CD4-positive, CD25-positive, alpha-beta regulatory T cell (primary cell): ENCODE results near the gene LSM3. TPM values are rescaled to one million over a fixed set of nuclear protein-coding genes. Genes with fewer than 3 reads are reported as not detected.
"Not testable (repeated sequence)": the region's sequence is repeated elsewhere in the genome, so short reads cannot be mapped to it uniquely, and the experiment has no call there.

Experiments used
- ATAC-seq, 2 donors: fragments of 150-1000 bp; cut with Tn5 transposase; one replicate each; pipeline ENCODE4 v1.10.0; 2021; ENCODE audit warnings: low read depth in 2 of 2, moderate number of reproducible peaks in 2 of 2, moderate library complexity in 1 of 2
- DNase-seq, 3 donors: peaks; one replicate each; pipeline versions ENCODE4 v3.0.0 to v3.0.0-alpha.2; 2012 to 2022; ENCODE audit warnings: mixed read lengths in 1 of 3
- H3K27ac ChIP-seq: one replicate; pipeline ENCODE4 v1.7.0; 2013; ENCODE audit warnings: mild to moderate bottlenecking, low read length; ENCODE audit not compliant: insufficient read depth, poor library complexity, severe bottlenecking
- H3K27me3 ChIP-seq: one replicate; pipeline ENCODE4 v1.7.0; 2013; ENCODE audit warnings: low read length; ENCODE audit not compliant: control insufficient read depth, insufficient read depth
- H3K36me3 ChIP-seq: one replicate; pipeline ENCODE4 v1.7.0; 2013; ENCODE audit warnings: mild to moderate bottlenecking, low read length, moderate library complexity; ENCODE audit not compliant: control insufficient read depth, insufficient read depth
- H3K4me1 ChIP-seq: 2 replicates; pipeline ENCODE4 v1.7.0; 2013; ENCODE audit warnings: mild to moderate bottlenecking, low read length; ENCODE audit not compliant: insufficient read depth, control insufficient read depth, poor library complexity, severe bottlenecking
- H3K4me3 ChIP-seq: one replicate; pipeline ENCODE4 v1.7.0; 2013; ENCODE audit warnings: low read depth, mild to moderate bottlenecking, low read length, moderate library complexity
- H3K9me3 ChIP-seq, 2 experiments: 1 replicate in 1 of 2; 2 replicates in 1 of 2; pipeline ENCODE4 v1.7.0; 2013; ENCODE audit warnings: low read length in 2 of 2, mild to moderate bottlenecking in 1 of 2, moderate library complexity in 1 of 2; ENCODE audit not compliant: control insufficient read depth in 2 of 2
- H3K27ac Mint-ChIP-seq, 3 donors: one replicate each; pipeline ENCODE4 v1.8.0; 2020 to 2022; ENCODE audit warnings: mild to moderate bottlenecking in 3 of 3, mixed read lengths in 3 of 3, moderate library complexity in 2 of 3
- H3K27me3 Mint-ChIP-seq: one replicate; pipeline ENCODE4 v1.8.0; 2022; ENCODE audit warnings: mild to moderate bottlenecking, mixed read lengths
- H3K36me3 Mint-ChIP-seq: one replicate; pipeline ENCODE4 v1.8.0; 2020; ENCODE audit warnings: mixed read lengths
- H3K4me1 Mint-ChIP-seq, 4 donors: one replicate each; pipeline ENCODE4 v1.8.0; 2020 to 2022; ENCODE audit warnings: mixed read lengths in 4 of 4, mild to moderate bottlenecking in 1 of 4
- H3K4me3 Mint-ChIP-seq, 4 donors: one replicate each; pipeline ENCODE4 v1.8.0; 2020 to 2022; ENCODE audit warnings: mild to moderate bottlenecking in 4 of 4, mixed read lengths in 4 of 4, moderate library complexity in 3 of 4
- H3K9me3 Mint-ChIP-seq, 7 donors: one replicate each; pipeline ENCODE4 v1.8.0; 2020 to 2022; ENCODE audit warnings: mixed read lengths in 7 of 7, mild to moderate bottlenecking in 3 of 7, moderate library complexity in 2 of 7
- polyA plus RNA-seq, 4 donors: library from polyadenylated mRNA; unstranded; fragments of 300-500 nt; fragmentation: Illumina TruSeq; gene quantifications; one replicate each; pipeline ENCODE4 v1.2.3, GENCODE V29; 2021
- total RNA-seq: library from RNA; stranded (reverse); gene quantifications from one replicate; pipeline ENCODE4 v1.2.3, GENCODE V29; 2022

LSM3 gene
- total and polyA plus RNA-seq, 5 donors from 2014 or later = 6.6 to 25.7 (median 21.0) TPM

DNA sequence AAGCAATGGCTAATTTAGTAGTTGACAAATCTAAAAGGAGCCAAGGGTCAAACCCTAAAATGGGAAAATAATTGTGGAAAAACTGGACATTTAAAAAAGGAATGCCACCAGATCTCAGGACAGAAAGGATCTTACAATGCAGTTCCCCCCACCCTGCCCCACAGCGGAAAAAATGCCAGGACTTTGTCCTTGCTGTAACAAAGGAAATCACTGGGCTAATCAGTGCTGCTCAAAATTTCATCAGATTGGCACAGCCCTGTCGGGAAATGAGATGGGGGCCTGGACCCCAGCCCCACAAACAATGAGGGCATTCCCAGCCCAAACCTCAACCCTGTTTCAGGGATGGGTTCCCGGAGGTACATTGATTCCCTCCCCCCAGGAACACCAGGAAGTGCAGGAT is 47.7 kb downstream of the LSM3 start:
- H3K27me3 Mint-ChIP-seq = peaks cover 22% of the 10 kb centered on the region
- H3K36me3 Mint-ChIP-seq, H3K4me1 Mint-ChIP-seq: not testable (repeated sequence)

DNA sequence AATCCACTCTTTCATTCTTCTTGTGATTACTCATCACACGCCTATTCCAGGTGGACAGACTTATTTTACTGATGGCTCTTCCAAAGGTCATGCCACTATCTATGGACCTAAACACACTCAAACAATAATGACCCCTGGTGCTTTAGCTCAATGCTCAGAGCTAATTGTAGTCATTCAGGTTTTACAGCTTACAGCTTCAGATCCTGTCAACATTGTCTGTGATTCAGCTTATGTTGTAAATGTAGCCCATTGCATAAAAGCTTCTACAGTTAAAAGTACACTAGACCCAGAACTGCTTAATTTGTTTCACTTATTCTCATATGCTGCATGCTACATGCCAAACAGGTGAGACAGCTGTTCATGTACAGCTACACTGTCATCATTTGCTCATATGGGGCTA is 49.2 kb downstream of the LSM3 start:
- Histone ChIP-seq H3K27me3 (peaks cover 16% of the 10 kb centered on the region), H3K4me3 (no peak overlapping the region), H3K36me3 (no peaks in the 10 kb centered on the region), H3K9me3 (no peaks in the 10 kb centered on the region), H3K4me1 (no peaks in the 10 kb centered on the region), H3K27ac (no peak overlapping the region)
- ATAC-seq (no peak), DNase-seq (no peak)
- H3K27me3 Mint-ChIP-seq = peaks cover 28% of the 10 kb centered on the region
- H3K4me3 Mint-ChIP-seq = no peak overlapping the region
- no peak overlapping the region for H3K27ac Mint-ChIP-seq
- H3K36me3 Mint-ChIP-seq = no peaks in the 10 kb centered on the region
- peaks cover 0 to 3% (median 0%) of the 10 kb centered on the region in 7 donors for H3K9me3 Mint-ChIP-seq
- peaks cover 0 to 5% (median under 1%) of the 10 kb centered on the region in 4 donors for H3K4me1 Mint-ChIP-seq

More for the DNA sequence above, 47.7 kb downstream of the LSM3 start:
- H3K27ac ChIP-seq, H3K4me3 ChIP-seq, H3K4me1 ChIP-seq, H3K27me3 ChIP-seq, H3K4me3 Mint-ChIP-seq, H3K36me3 ChIP-seq, H3K27ac Mint-ChIP-seq, ATAC-seq, H3K9me3 ChIP-seq, DNase-seq: not testable (repeated sequence)
- H3K9me3 Mint-ChIP-seq = peaks cover 0 to 14% (median 2%) of the 10 kb centered on the region in 7 donors

DNA sequence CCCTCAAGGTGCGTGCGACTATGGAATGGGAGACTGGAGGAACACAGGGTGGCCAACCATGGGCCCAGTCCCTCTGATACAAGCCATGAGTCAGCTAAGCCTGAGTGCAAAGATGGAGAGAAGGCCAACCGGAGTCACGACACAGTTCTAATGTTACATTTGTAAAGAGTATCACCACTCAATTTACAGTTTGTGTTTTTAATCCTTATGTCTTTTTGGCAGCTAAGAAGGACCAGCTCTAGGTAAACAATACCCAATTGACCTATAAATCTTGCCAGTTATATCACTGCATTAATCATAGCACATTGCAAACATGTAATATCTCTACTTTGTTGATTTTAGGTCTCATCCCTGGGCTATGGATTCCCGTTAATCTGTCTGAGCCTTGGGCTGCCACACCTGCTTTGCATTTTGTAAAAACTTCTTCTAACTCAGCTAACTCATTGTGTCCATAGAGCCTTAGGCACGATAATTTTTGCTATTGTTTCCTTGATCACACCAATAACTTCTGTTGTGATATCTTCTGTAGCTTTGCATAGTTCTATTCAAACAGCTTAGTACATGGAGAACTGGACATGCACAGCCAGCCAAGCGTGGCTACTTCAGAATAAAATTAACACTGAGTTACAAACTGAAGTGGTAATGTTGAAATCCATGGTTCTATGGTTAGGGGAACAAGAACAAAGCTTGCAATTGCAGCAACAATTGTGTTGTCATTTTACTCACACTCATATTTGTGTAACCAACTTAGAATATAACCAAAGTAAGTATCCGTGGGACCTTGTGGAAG is 50.3 kb downstream of the LSM3 start:
- Mint-ChIP-seq H3K36me3 (no peaks in the 10 kb centered on the region), H3K4me3 (no peak overlapping the region), H3K27me3 (peaks cover 38% of the 10 kb centered on the region), H3K4me1 (peaks cover 0 to 6% (median 1%) of the 10 kb centered on the region in 4 donors), H3K27ac (no peak overlapping the region), H3K9me3 (peaks cover 0 to 7% (median 2%) of the 10 kb centered on the region in 7 donors)
- Histone ChIP-seq H3K4me3 (no peak overlapping the region), H3K27ac (no peak overlapping the region), H3K27me3 (peaks cover 21% of the 10 kb centered on the region), H3K9me3 (peaks cover 0 to 6% of the 10 kb centered on the region in 2 experiments), H3K36me3 (no peaks in the 10 kb centered on the region), H3K4me1 (no peaks in the 10 kb centered on the region)
- DNase-seq = no peak
- ATAC-seq = no peak

DNA sequence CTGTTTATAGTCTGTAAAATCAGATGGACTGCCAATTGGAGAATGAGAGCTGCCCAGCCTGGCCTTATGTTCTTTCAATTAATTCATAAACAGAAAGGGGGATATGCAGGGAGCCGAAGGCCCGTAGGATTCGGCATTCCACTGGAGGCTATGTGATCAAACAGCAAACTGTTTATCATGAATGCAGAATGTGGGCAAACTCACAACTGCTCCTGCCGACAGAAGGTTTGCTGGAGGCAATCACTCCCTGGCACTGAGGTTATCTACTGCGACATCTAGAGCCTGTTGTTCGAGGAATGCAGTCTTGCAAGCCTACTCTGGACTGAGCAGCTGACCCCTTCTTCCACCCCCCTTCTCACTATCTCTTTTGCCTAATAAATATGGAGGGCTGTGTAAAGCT is 51.1 kb downstream of the LSM3 start:
- not testable (repeated sequence) for H3K27ac ChIP-seq, H3K4me3 Mint-ChIP-seq, H3K4me3 ChIP-seq, H3K4me1 ChIP-seq, ATAC-seq, H3K4me1 Mint-ChIP-seq, DNase-seq, H3K27ac Mint-ChIP-seq, H3K36me3 ChIP-seq, H3K9me3 Mint-ChIP-seq, H3K36me3 Mint-ChIP-seq
- Histone ChIP-seq H3K27me3 (peaks cover 21% of the 10 kb centered on the region), H3K9me3 (peaks cover 7 to 10% of the 10 kb centered on the region in 2 experiments)
- peaks cover 41% of the 10 kb centered on the region for H3K27me3 Mint-ChIP-seq

DNA sequence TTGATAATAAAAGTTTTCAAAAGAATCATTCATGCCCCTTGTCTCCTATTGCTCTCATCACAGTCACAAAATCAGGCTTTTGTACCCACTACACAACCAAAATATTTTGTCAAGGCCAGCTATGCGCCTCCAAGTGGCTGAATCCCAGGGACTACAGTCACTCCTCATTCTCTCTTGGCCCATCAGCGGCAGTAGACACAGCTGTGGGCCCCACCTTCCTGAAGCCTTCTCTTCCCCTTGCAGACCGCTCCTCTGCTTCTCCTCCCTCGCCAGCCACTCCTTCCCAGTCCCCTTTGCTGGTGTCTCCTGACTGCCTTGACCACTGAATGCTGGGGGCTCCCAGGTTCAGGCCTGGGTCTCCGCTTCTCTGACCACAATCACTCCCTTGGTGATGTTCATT is 52.1 kb downstream of the LSM3 start:
- Mint-ChIP-seq H3K36me3 (no peaks in the 10 kb centered on the region), H3K4me3 (no peak overlapping the region), H3K4me1 (peaks cover 0 to 6% (median 1%) of the 10 kb centered on the region in 4 donors), H3K9me3 (peaks cover 0 to 7% (median 2%) of the 10 kb centered on the region in 7 donors), H3K27me3 (peaks cover 37% of the 10 kb centered on the region), H3K27ac (no peak overlapping the region)
- Histone ChIP-seq H3K27ac (no peak overlapping the region), H3K9me3 (peaks cover 7 to 10% of the 10 kb centered on the region in 2 experiments), H3K4me3 (no peak overlapping the region), H3K4me1 (no peaks in the 10 kb centered on the region), H3K27me3 (peaks cover 23% of the 10 kb centered on the region), H3K36me3 (no peaks in the 10 kb centered on the region)
- ATAC-seq (no peak), DNase-seq (no peak)

DNA sequence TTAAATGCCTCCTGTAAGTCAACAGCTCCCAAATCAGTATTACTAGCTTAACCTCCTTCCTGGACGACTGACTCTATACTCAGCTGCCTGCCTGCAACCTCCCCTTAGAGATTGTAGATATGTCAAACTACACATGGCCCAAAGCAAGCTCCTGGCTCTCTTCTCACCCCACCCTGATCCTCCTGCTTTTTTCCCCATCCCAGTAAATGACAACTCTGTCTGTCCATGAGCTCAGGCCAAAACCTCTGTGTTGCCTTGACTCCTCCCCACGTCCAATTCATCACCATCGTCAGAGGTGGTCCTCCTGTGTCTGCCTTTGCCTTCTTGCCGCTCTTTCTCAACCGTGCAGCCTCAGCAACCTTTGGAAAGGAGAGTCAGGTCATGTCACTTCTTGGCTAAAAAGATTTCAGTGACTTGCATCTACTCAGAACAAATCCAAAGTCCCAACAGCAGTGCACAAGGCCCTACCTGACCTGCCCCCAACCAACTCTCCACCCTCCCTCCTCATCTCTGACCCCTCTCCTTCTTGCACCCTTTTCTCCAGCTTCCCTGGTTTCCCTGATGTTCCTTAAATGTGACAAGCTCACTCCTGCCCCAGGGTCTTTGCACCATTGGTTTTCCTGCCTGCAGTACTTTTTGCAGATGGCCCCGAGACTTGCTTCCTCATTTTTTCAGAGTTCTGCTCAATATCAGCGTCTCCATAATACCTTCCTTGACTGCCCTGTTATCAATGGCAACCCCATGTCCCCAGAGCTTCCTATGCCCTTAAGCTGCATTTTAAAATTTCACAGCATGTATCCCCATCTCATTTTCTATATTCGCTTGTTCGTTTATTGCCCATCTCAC is 52.8 kb downstream of the LSM3 start:
- Histone ChIP-seq H3K27ac (no peak overlapping the region), H3K4me3 (no peak overlapping the region), H3K4me1 (no peaks in the 10 kb centered on the region), H3K27me3 (peaks cover 23% of the 10 kb centered on the region), H3K36me3 (no peaks in the 10 kb centered on the region), H3K9me3 (peaks cover 7 to 10% of the 10 kb centered on the region in 2 experiments)
- Mint-ChIP-seq H3K27ac (no peak overlapping the region), H3K4me1 (peaks cover 0 to 6% (median 1%) of the 10 kb centered on the region in 4 donors), H3K36me3 (no peaks in the 10 kb centered on the region), H3K9me3 (peaks cover 0 to 7% (median 2%) of the 10 kb centered on the region in 7 donors), H3K4me3 (no peak overlapping the region), H3K27me3 (peaks cover 37% of the 10 kb centered on the region)
- DNase-seq (no peak), ATAC-seq (no peak)

DNA sequence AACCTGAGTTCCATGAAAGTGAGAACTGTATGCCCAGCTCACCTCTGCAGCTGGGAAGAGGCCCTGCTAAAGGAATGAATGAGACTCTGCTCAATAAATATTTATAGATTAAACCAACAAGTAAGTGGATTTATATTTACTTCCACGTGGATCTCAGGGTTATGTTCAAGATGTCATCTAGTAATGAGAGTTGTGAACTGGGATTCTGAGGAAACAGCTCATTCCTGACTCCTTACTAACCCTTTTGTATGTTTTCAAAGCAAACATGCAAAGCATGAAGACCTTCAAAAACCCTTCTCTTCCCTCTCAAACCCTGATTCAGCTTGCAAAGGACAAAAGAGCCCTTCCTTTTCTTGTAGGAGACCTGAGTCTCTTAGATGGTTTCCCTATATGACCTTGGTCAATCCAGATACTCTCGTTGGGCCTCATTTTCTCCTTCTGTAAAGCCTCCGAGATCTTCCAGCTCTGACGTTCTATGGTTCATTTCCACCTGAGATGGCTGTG is 53.4 kb downstream of the LSM3 start:
- Histone ChIP-seq H3K27ac (no peak overlapping the region), H3K4me3 (no peak overlapping the region), H3K9me3 (peaks cover 7 to 10% of the 10 kb centered on the region in 2 experiments), H3K4me1 (no peaks in the 10 kb centered on the region), H3K27me3 (peaks cover 22% of the 10 kb centered on the region), H3K36me3 (no peaks in the 10 kb centered on the region)
- peaks cover 0 to 6% (median 1%) of the 10 kb centered on the region in 4 donors for H3K4me1 Mint-ChIP-seq
- H3K27me3 Mint-ChIP-seq = peaks cover 37% of the 10 kb centered on the region
- no peak overlapping the region for H3K27ac Mint-ChIP-seq
- peaks cover 0 to 7% (median 2%) of the 10 kb centered on the region in 7 donors for H3K9me3 Mint-ChIP-seq
- H3K4me3 Mint-ChIP-seq = no peak overlapping the region
- no peak for ATAC-seq
- DNase-seq = no peak
- no peaks in the 10 kb centered on the region for H3K36me3 Mint-ChIP-seq
